ENCODE data around the gene SULT2B1. TPM values are rescaled to one million over a fixed set of nuclear protein-coding genes. Genes with fewer than 3 reads are reported as not detected.

SULT2B1 gene
- total and polyA plus RNA-seq, 2 of the 4 experiments (the other 2 are of a cell fraction) = 0.09 TPM; not detected in 1

- no TSS peak for BruUV-seq (replicated peaks)
- POLR2A ChIA-PET (ENCODE audit: unreplicated experiment) = interaction anchor here (0.5 to 0.7 kb wide), 2 partner anchors 49 to 143 kb away, joined by 3 to 10 read pairs; no protein-coding TSS in a partner anchor
- no peaks in the 10 kb centered on the region for H4K20me1 ChIP-seq (ENCODE audit: insufficient read depth, low read length)
- dilution Hi-C loops (cut with HindIII; ENCODE audit: low sequenced_read_pairs, unreplicated experiment) (no loop called here), in situ Hi-C loops (cut with MboI; ENCODE audit: low sequenced_read_pairs) (no loop called here), intact Hi-C loops (cut with micrococcal nuclease) (no loop called here)
- TF ChIP-seq MXI1 (IDR thresholded peaks at IDR 0.05; ENCODE audit: borderline replicate concordance, low read depth, low read length) (no peak), MAZ (IDR thresholded peaks at IDR 0.05; ENCODE audit: borderline replicate concordance, low read depth, low read length) (no peak), ELK1 (IDR thresholded peaks at IDR 0.05; ENCODE audit: borderline replicate concordance, low read depth, low read length) (no peak), POLR2A (IDR thresholded peaks at IDR 0.05; ENCODE audit: low read depth, low read length) (no peak), MAFK (IDR thresholded peaks at IDR 0.05; ENCODE audit: low read depth, low read length) (no peak), CHD1 (IDR thresholded peaks at IDR 0.05; ENCODE audit: low read depth, low read length) (no peak), CEBPB (IDR thresholded peaks at IDR 0.05; ENCODE audit: low read depth, low read length) (no peak), USF2 (IDR thresholded peaks at IDR 0.05; ENCODE audit: low read depth, low read length) (no peak), BHLHE40 (IDR thresholded peaks at IDR 0.05; ENCODE audit: low read depth, low read length) (no peak), NFE2L2 (IDR thresholded peaks at IDR 0.05; ENCODE audit: low read depth, low read length) (no peak), RCOR1 (IDR thresholded peaks at IDR 0.05; ENCODE audit: insufficient replicate concordance, low read length) (no peak), CTCF (conservative IDR thresholded peaks at IDR 0.05; ENCODE audit: low read depth, low read length) (no peak), RFX5 (IDR thresholded peaks at IDR 0.05; ENCODE audit: low read depth, low read length) (no peak), RAD21 (IDR thresholded peaks at IDR 0.05; ENCODE audit: low read length) (no peak), SMC3 (IDR thresholded peaks at IDR 0.05; ENCODE audit: low read depth, low read length) (no peak), FOS (IDR thresholded peaks at IDR 0.05; ENCODE audit: low read depth, low read length) (no peak)
- H2BK15ac ChIP-seq (ENCODE audit: low read depth, low read length) = no peak overlapping the region
- no peak overlapping the region for H4K91ac ChIP-seq (ENCODE audit: insufficient read depth, low read depth, low read length)
- H2AFZ ChIP-seq (replicated peaks; ENCODE audit: low read length, poor library complexity) = no peak overlapping the region
- no peak overlapping the region for H4K5ac ChIP-seq (ENCODE audit: low read depth, low read length)
- no peak overlapping the region for H3K14ac ChIP-seq (replicated peaks; ENCODE audit: low read depth, low read length)
- H2BK20ac ChIP-seq (ENCODE audit: low read depth, low read length) = no peak overlapping the region
- no peaks in the 10 kb centered on the region for H3K9me1 ChIP-seq (ENCODE audit: insufficient read depth, low read length)
- no peaks in the 10 kb centered on the region for H3K9me3 ChIP-seq (ENCODE audit: control insufficient read depth, insufficient read depth, low read length)
- no peak overlapping the region for H2BK5ac ChIP-seq (ENCODE audit: low read depth, low read length, poor library complexity, severe bottlenecking)
- H2BK120ac ChIP-seq (ENCODE audit: low read depth, low read length) = no peak overlapping the region
- H3K27ac ChIP-seq (ENCODE audit: insufficient read depth, low read length) = no peak overlapping the region
- no peak overlapping the region for H3K18ac ChIP-seq (ENCODE audit: low read depth, low read length)
- no peak for ATAC-seq (ENCODE audit: low read depth)
- CTCF ChIA-PET = no interaction called here
- no peak overlapping the region for H3K9ac ChIP-seq (ENCODE audit: low read depth, low read length)
- H3K4me2 ChIP-seq (ENCODE audit: low read depth, low read length) = no peak overlapping the region
- no peaks in the 10 kb centered on the region for H3K27me3 ChIP-seq (ENCODE audit: control insufficient read depth, insufficient read depth, low read length)
- WGBS, 2 experiments (ENCODE audit: extremely low coverage in 2 of 2, insufficient read length in 1 of 2) = 73% methylated on average over 5 of the region's 12 CpGs; no CpG with 5 or more reads in 1 of the 2 experiments
- H3K23ac ChIP-seq (ENCODE audit: low read depth, low read length) = no peak overlapping the region
- no peaks in the 10 kb centered on the region for H3K36me3 ChIP-seq (ENCODE audit: control insufficient read depth, insufficient read depth, low read length)
- no peak overlapping the region for H2AK9ac ChIP-seq (replicated peaks; ENCODE audit: low read depth, low read length, poor library complexity)
- no peak overlapping the region for H3K4ac ChIP-seq (ENCODE audit: low read depth, low read length)
- no peak overlapping the region for H4K8ac ChIP-seq (ENCODE audit: low read depth in 2 of 2, low read length in 2 of 2)
- H3K4me1 ChIP-seq (ENCODE audit: control insufficient read depth, insufficient read depth, low read length) = peaks cover 3% of the 10 kb centered on the region; the same call in 1 of the 2 replicates
- H3K56ac ChIP-seq (ENCODE audit: extremely low read depth, insufficient read depth, low read length) = no peak overlapping the region
- no peak overlapping the region for H3K4me3 ChIP-seq (ENCODE audit: insufficient read depth, low read depth, low read length)
- no peak for DNase-seq
- no peaks in the 10 kb centered on the region for H3K79me1 ChIP-seq (ENCODE audit: low read depth in 1 of 2, low read length in 2 of 2)
- H2AK5ac ChIP-seq (ENCODE audit: low read depth, low read length) = no peak overlapping the region
Observed at GRCh38 chr19:48573163-48573505, 21.2 kb downstream of the SULT2B1 start.
